IPS-18c (cell line): ENCODE results near the gene TMEM273.

Experiments
- H3K4me3 ChIP-seq: 2 replicates; pipeline ENCODE4 v1.7.0; 2013; ENCODE audit warnings: low read depth, mild to moderate bottlenecking, low read length, moderate library complexity; ENCODE audit not compliant: insufficient read depth
- H3K9me3 ChIP-seq: one replicate; pipeline ENCODE4 v1.6.1; 2013; ENCODE audit warnings: mild to moderate bottlenecking, low read length, moderate library complexity; ENCODE audit not compliant: control insufficient read depth, insufficient read depth

TMEM273 gene

GRCh38 chr10:49160110-49160509 is 28.1 kb downstream of the TMEM273 start:
- no peaks in the 10 kb centered on the region for H3K9me3 ChIP-seq
- H3K4me3 ChIP-seq, result no peak overlapping the region

- no peak overlapping the region for H3K4me3 ChIP-seq
- no peaks in the 10 kb centered on the region for H3K9me3 ChIP-seq
Observed at GRCh38 chr10:49158915-49159314, 29.3 kb downstream of the TMEM273 start.

- no peak overlapping the region for H3K4me3 ChIP-seq
- H3K9me3 ChIP-seq, result no peaks in the 10 kb centered on the region
Observed at GRCh38 chr10:49158404-49158803, 29.8 kb downstream of the TMEM273 start.

- Histone ChIP-seq H3K9me3 (no peaks in the 10 kb centered on the region), H3K4me3 (no peak overlapping the region)
Observed at GRCh38 chr10:49157229-49157628, 31.0 kb downstream of the TMEM273 start.

- Histone ChIP-seq H3K4me3 (no peak overlapping the region), H3K9me3 (no peaks in the 10 kb centered on the region)
Observed at GRCh38 chr10:49154641-49155040, 33.5 kb downstream of the TMEM273 start.

- no peaks in the 10 kb centered on the region for H3K9me3 ChIP-seq
- H3K4me3 ChIP-seq, result no peak overlapping the region
Observed at GRCh38 chr10:49153971-49154370, 34.2 kb downstream of the TMEM273 start.

- no peaks in the 10 kb centered on the region for H3K9me3 ChIP-seq
- H3K4me3 ChIP-seq, result no peak overlapping the region
Observed at GRCh38 chr10:49153115-49153514, 35.1 kb downstream of the TMEM273 start.

- Histone ChIP-seq H3K9me3 (no peaks in the 10 kb centered on the region), H3K4me3 (no peak overlapping the region)
Observed at GRCh38 chr10:49152663-49153062, 35.5 kb downstream of the TMEM273 start.

- no peak overlapping the region for H3K4me3 ChIP-seq
Observed at GRCh38 chr10:49152037-49152436, 36.2 kb downstream of the TMEM273 start.

GRCh38 chr10:49151481-49151880 is 36.7 kb downstream of the TMEM273 start:
- Histone ChIP-seq H3K4me3 (no peak overlapping the region), H3K9me3 (no peaks in the 10 kb centered on the region)

More at GRCh38 chr10:49152037-49152436, 36.2 kb downstream of the TMEM273 start:
- no peaks in the 10 kb centered on the region for H3K9me3 ChIP-seq

GRCh38 chr10:49151025-49151445 is 37.2 kb downstream of the TMEM273 start:
- Histone ChIP-seq H3K9me3 (no peaks in the 10 kb centered on the region), H3K4me3 (no peak overlapping the region)

- Histone ChIP-seq H3K9me3 (no peaks in the 10 kb centered on the region), H3K4me3 (no peak overlapping the region)
Observed at GRCh38 chr10:49150426-49150825, 37.8 kb downstream of the TMEM273 start.

GRCh38 chr10:49149881-49150280 is 38.3 kb downstream of the TMEM273 start:
- H3K4me3 ChIP-seq, result no peak overlapping the region

GRCh38 chr10:49144058-49144720 is 44.0 kb downstream of the TMEM273 start:
- no peaks in the 10 kb centered on the region for H3K9me3 ChIP-seq
- no peak overlapping the region for H3K4me3 ChIP-seq

More at GRCh38 chr10:49149881-49150280, 38.3 kb downstream of the TMEM273 start:
- no peaks in the 10 kb centered on the region for H3K9me3 ChIP-seq

GRCh38 chr10:49143249-49143648 is 44.9 kb downstream of the TMEM273 start:
- no peaks in the 10 kb centered on the region for H3K9me3 ChIP-seq
- H3K4me3 ChIP-seq, result no peak overlapping the region

GRCh38 chr10:49141541-49142332 is 46.5 kb downstream of the TMEM273 start:
- Histone ChIP-seq H3K9me3 (no peaks in the 10 kb centered on the region), H3K4me3 (no peak overlapping the region)

- Histone ChIP-seq H3K4me3 (no peak overlapping the region), H3K9me3 (no peaks in the 10 kb centered on the region)
Observed at GRCh38 chr10:49140304-49141177, 47.6 kb downstream of the TMEM273 start.

- Histone ChIP-seq H3K9me3 (no peaks in the 10 kb centered on the region), H3K4me3 (no peak overlapping the region)
Observed at GRCh38 chr10:49139846-49140195, 48.4 kb downstream of the TMEM273 start.
